Astrocyte (in vitro differentiated cells and primary cell): ENCODE measurements around the gene CACNA1C. TPM values are rescaled to one million over a fixed set of nuclear protein-coding genes. Genes with fewer than 3 reads are reported as not detected.

Experiments used
- DNase-seq: peaks from one replicate; pipeline ENCODE4 v3.0.0-alpha.2; 2010; ENCODE audit warnings: low read depth
- FAIRE-seq: peaks from 2 replicates; lab custom pipeline; 2011; peaks lifted over from hg19 to GRCh38; lab: Jason Lieb, UNC
- H2AFZ ChIP-seq: 2 replicates; pipeline ENCODE4 v1.6.0; 2012; ENCODE audit warnings: low read depth, low read length, inconsistent platforms
- H3K27ac ChIP-seq: 2 replicates; pipeline ENCODE4 v1.5.1; 2011; ENCODE audit warnings: low read depth, low read length, inconsistent platforms
- H3K27me3 ChIP-seq: 2 replicates; pipeline ENCODE4 v1.6.0; 2011; ENCODE audit warnings: low read length, inconsistent platforms; ENCODE audit not compliant: insufficient read depth
- H3K36me3 ChIP-seq: 2 replicates; pipeline ENCODE4 v1.5.1; 2011; ENCODE audit warnings: low read length, inconsistent platforms; ENCODE audit not compliant: insufficient read depth
- H3K4me1 ChIP-seq: 2 replicates; pipeline ENCODE4 v1.5.1; 2011; ENCODE audit warnings: low read length, inconsistent platforms; ENCODE audit not compliant: insufficient read depth
- H3K4me2 ChIP-seq: 2 replicates; pipeline ENCODE4 v1.6.0; 2012; ENCODE audit warnings: low read length, inconsistent platforms
- H3K4me3 ChIP-seq: 2 replicates; pipeline ENCODE4 v1.5.1; 2011; ENCODE audit warnings: low read depth, mild to moderate bottlenecking, low read length, inconsistent platforms; ENCODE audit not compliant: insufficient read depth
- H3K79me2 ChIP-seq: 2 replicates; pipeline ENCODE4 v1.6.0; 2012; ENCODE audit warnings: mild to moderate bottlenecking, low read length, inconsistent platforms; ENCODE audit not compliant: insufficient read depth
- H3K9ac ChIP-seq: 2 replicates; pipeline ENCODE4 v1.6.0; 2012; ENCODE audit warnings: mild to moderate bottlenecking, low read length, inconsistent platforms
- H3K9me3 ChIP-seq: 2 replicates; pipeline ENCODE4 v1.5.1; 2012; ENCODE audit warnings: low read depth, mild to moderate bottlenecking, low read length, inconsistent platforms; ENCODE audit not compliant: insufficient read depth
- H4K20me1 ChIP-seq: 2 replicates; pipeline ENCODE4 v1.6.0; 2012; ENCODE audit warnings: low read length, inconsistent platforms; ENCODE audit not compliant: insufficient read depth
- H3K27ac Mint-ChIP-seq: one replicate; pipeline ENCODE4 v1.8.0; 2021; ENCODE audit warnings: mild to moderate bottlenecking, mixed read lengths; ENCODE audit not compliant: unreplicated experiment
- H3K27me3 Mint-ChIP-seq: one replicate; pipeline ENCODE4 v1.8.0; 2021; ENCODE audit warnings: low read depth, mixed read lengths; ENCODE audit not compliant: unreplicated experiment
- H3K36me3 Mint-ChIP-seq: one replicate; pipeline ENCODE4 v1.8.0; 2021; ENCODE audit warnings: low read depth, mixed read lengths; ENCODE audit not compliant: unreplicated experiment
- H3K4me1 Mint-ChIP-seq: one replicate; pipeline ENCODE4 v1.8.0; 2021; ENCODE audit warnings: low read depth, mixed read lengths; ENCODE audit not compliant: unreplicated experiment
- H3K4me3 Mint-ChIP-seq: one replicate; pipeline ENCODE4 v1.8.0; 2021; ENCODE audit warnings: mild to moderate bottlenecking, moderate library complexity, mixed read lengths; ENCODE audit not compliant: unreplicated experiment
- H3K9me3 Mint-ChIP-seq: one replicate; pipeline ENCODE4 v1.8.0; 2021; ENCODE audit warnings: mild to moderate bottlenecking, mixed read lengths; ENCODE audit not compliant: unreplicated experiment
- CTCF ChIP-seq: IDR thresholded peaks from 2 replicates; pipeline ENCODE4 v1.5.1; 2011; ENCODE audit warnings: low read depth, mild to moderate bottlenecking, inconsistent platforms, low read length, moderate library complexity; ENCODE audit not compliant: insufficient read depth
- EZH2 ChIP-seq: IDR thresholded peaks from 2 replicates; pipeline ENCODE4 v1.6.1; 2012; ENCODE audit warnings: mild to moderate bottlenecking, low read length, inconsistent platforms; ENCODE audit not compliant: insufficient read depth
- total RNA-seq: library from RNA; stranded (reverse); gene quantifications from 2 replicates; pipeline ENCODE4 v1.2.1, GENCODE V29; 2021

Gene CACNA1C
- total RNA-seq, 1 donor from 2014 or later = 2.1 TPM

- peaks cover 27% of the 10 kb centered on the region for H3K4me1 ChIP-seq
- Mint-ChIP-seq H3K4me3 (no peak overlapping the region), H3K27ac (no peak overlapping the region), H3K9me3 (no peaks in the 10 kb centered on the region), H3K4me1 (peaks cover 21% of the 10 kb centered on the region), H3K27me3 (peaks cover 28% of the 10 kb centered on the region), H3K36me3 (no peaks in the 10 kb centered on the region)
- no peak overlapping the region for H3K4me3 ChIP-seq
- DNase-seq = no peak
- peak; percentile 58 for FAIRE-seq
- H3K9me3 ChIP-seq = no peaks in the 10 kb centered on the region
- no peak overlapping the region for H3K9ac ChIP-seq
- H3K36me3 ChIP-seq = no peaks in the 10 kb centered on the region
- H3K79me2 ChIP-seq = no peaks in the 10 kb centered on the region
- no peaks in the 10 kb centered on the region for H4K20me1 ChIP-seq
- no peak overlapping the region for H3K4me2 ChIP-seq
- H3K27ac ChIP-seq = no peak overlapping the region
- no peak for TF ChIP-seq EZH2
- TF ChIP-seq CTCF = no peak
- no peak overlapping the region for H2AFZ ChIP-seq
- H3K27me3 ChIP-seq = no peaks in the 10 kb centered on the region
Observed at GRCh38 chr12:2242816-2243215, 190.0 kb downstream of the CACNA1C start.

DNA sequence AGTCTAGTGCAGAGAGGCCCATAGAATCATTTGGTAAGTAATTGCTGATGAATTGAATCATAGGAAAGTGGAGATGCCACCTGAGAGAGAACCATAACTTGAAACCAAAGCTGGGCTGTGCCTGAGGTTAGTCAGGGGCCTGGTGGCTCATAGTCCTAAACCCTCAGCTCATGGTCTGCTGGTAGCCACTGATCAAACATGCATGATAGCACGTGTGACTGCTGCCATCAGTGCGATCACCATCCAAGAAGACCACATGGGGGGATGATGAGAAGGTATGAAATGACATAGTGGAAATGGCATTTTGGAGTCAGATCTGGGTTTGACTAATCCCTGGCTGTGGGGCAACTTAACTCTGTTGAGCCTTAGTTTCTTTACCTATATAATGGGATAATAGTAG is 190.5 kb downstream of the CACNA1C start:
- peak overlapping the region; percentile 81 for H3K27ac ChIP-seq
- H3K9me3 Mint-ChIP-seq = no peaks in the 10 kb centered on the region
- H3K79me2 ChIP-seq = no peaks in the 10 kb centered on the region
- H3K27me3 ChIP-seq = no peaks in the 10 kb centered on the region
- H3K9me3 ChIP-seq = no peaks in the 10 kb centered on the region
- peak overlapping the region; percentile 67 for H3K4me2 ChIP-seq
- H3K4me1 Mint-ChIP-seq = peaks cover 22% of the 10 kb centered on the region
- peaks cover 32% of the 10 kb centered on the region for H3K4me1 ChIP-seq
- peak overlapping the region; percentile 49 for H3K9ac ChIP-seq
- H3K4me3 Mint-ChIP-seq = no peak overlapping the region
- TF ChIP-seq EZH2 (no peak), CTCF (no peak)
- H3K4me3 ChIP-seq = no peak overlapping the region
- H3K36me3 Mint-ChIP-seq = no peaks in the 10 kb centered on the region
- DNase-seq = peak; percentile 52
- H3K27ac Mint-ChIP-seq = no peak overlapping the region
- no peak overlapping the region for H2AFZ ChIP-seq
- no peaks in the 10 kb centered on the region for H4K20me1 ChIP-seq
- no peaks in the 10 kb centered on the region for H3K36me3 ChIP-seq
- peaks cover 24% of the 10 kb centered on the region for H3K27me3 Mint-ChIP-seq
- no peak for FAIRE-seq

- Histone ChIP-seq H3K4me3 (no peak overlapping the region), H3K4me1 (peaks cover 34% of the 10 kb centered on the region), H4K20me1 (no peaks in the 10 kb centered on the region), H3K27ac (peak overlapping the region; percentile 81), H3K4me2 (peak overlapping the region; percentile 67), H3K9ac (peak overlapping the region; percentile 51), H3K36me3 (no peaks in the 10 kb centered on the region), H2AFZ (no peak overlapping the region), H3K9me3 (no peaks in the 10 kb centered on the region), H3K27me3 (no peaks in the 10 kb centered on the region), H3K79me2 (no peaks in the 10 kb centered on the region)
- H3K36me3 Mint-ChIP-seq = no peaks in the 10 kb centered on the region
- FAIRE-seq = peak; percentile 96
- peaks cover 19% of the 10 kb centered on the region for H3K27me3 Mint-ChIP-seq
- H3K27ac Mint-ChIP-seq = peak overlapping the region; percentile 88
- peaks cover 24% of the 10 kb centered on the region for H3K4me1 Mint-ChIP-seq
- no peaks in the 10 kb centered on the region for H3K9me3 Mint-ChIP-seq
- TF ChIP-seq EZH2 = no peak
- H3K4me3 Mint-ChIP-seq = no peak overlapping the region
- peak; percentile 97 for DNase-seq
Observed at GRCh38 chr12:2244013-2244861, 191.4 kb downstream of the CACNA1C start.
